Measurements from ENCODE around the gene AMZ2. TPM values are rescaled to one million over a fixed set of nuclear protein-coding genes. Genes with fewer than 3 reads are reported as not detected.
"Not testable (repeated sequence)": the region's sequence is repeated elsewhere in the genome, so short reads cannot be mapped to it uniquely, and the experiment has no call there.

The AMZ2 gene
- polyA plus RNA-seq, 3 donors = 76.9 to 95.6 (median 84.6) TPM

- not testable (repeated sequence) for DNase-seq (ENCODE audit: extremely low read depth in 1 of 11, low read depth in 9 of 11, low spot score in 4 of 11)
Measured at GRCh38 chr17:68209191-68209900, 38.5 kb upstream of the AMZ2 start.

- DNase-seq (ENCODE audit: extremely low read depth in 1 of 11, low read depth in 9 of 11, low spot score in 4 of 11) = no peak
Measured at GRCh38 chr17:68210570-68211315, 37.1 kb upstream of the AMZ2 start.

GRCh38 chr17:68213428-68214411 is 34.1 kb upstream of the AMZ2 start:
- not testable (repeated sequence) for DNase-seq (ENCODE audit: extremely low read depth in 1 of 11, low read depth in 9 of 11, low spot score in 4 of 11)

- not testable (repeated sequence) for DNase-seq (ENCODE audit: extremely low read depth in 1 of 11, low read depth in 9 of 11, low spot score in 4 of 11)
Measured at GRCh38 chr17:68215453-68215852, 32.4 kb upstream of the AMZ2 start.

- DNase-seq (ENCODE audit: extremely low read depth in 1 of 11, low read depth in 9 of 11, low spot score in 4 of 11) = not testable (repeated sequence)
Measured at GRCh38 chr17:68219429-68219828, 28.4 kb upstream of the AMZ2 start.

- not testable (repeated sequence) for DNase-seq (ENCODE audit: extremely low read depth in 1 of 11, low read depth in 9 of 11, low spot score in 4 of 11)
Measured at GRCh38 chr17:68220186-68220585, 27.7 kb upstream of the AMZ2 start.

- DNase-seq (ENCODE audit: extremely low read depth in 1 of 11, low read depth in 9 of 11, low spot score in 4 of 11) = not testable (repeated sequence)
Measured at GRCh38 chr17:68220786-68221185, 27.1 kb upstream of the AMZ2 start.

GRCh38 chr17:68221786-68222185 is 26.1 kb upstream of the AMZ2 start:
- DNase-seq (ENCODE audit: extremely low read depth in 1 of 11, low read depth in 9 of 11, low spot score in 4 of 11) = no peak

- no peak for DNase-seq (ENCODE audit: extremely low read depth in 1 of 11, low read depth in 9 of 11, low spot score in 4 of 11)
Measured at GRCh38 chr17:68222606-68223005, 25.2 kb upstream of the AMZ2 start.

- not testable (repeated sequence) for DNase-seq (ENCODE audit: extremely low read depth in 1 of 11, low read depth in 9 of 11, low spot score in 4 of 11)
Measured at GRCh38 chr17:68225055-68225454, 22.8 kb upstream of the AMZ2 start.

- DNase-seq (ENCODE audit: extremely low read depth in 1 of 11, low read depth in 9 of 11, low spot score in 4 of 11) = not testable (repeated sequence)
Measured at GRCh38 chr17:68228039-68228680, 19.7 kb upstream of the AMZ2 start.

GRCh38 chr17:68228817-68229570 is 18.8 kb upstream of the AMZ2 start:
- DNase-seq (ENCODE audit: extremely low read depth in 1 of 11, low read depth in 9 of 11, low spot score in 4 of 11) = no peak

GRCh38 chr17:68229619-68230018 is 18.2 kb upstream of the AMZ2 start:
- no peak for DNase-seq (ENCODE audit: extremely low read depth in 1 of 11, low read depth in 9 of 11, low spot score in 4 of 11)

- not testable (repeated sequence) for DNase-seq (ENCODE audit: extremely low read depth in 1 of 11, low read depth in 9 of 11, low spot score in 4 of 11)
Measured at GRCh38 chr17:68231131-68231530, 16.7 kb upstream of the AMZ2 start.

- DNase-seq (ENCODE audit: extremely low read depth in 1 of 11, low read depth in 9 of 11, low spot score in 4 of 11) = no peak
Measured at GRCh38 chr17:68231541-68231940, 16.3 kb upstream of the AMZ2 start.

- not testable (repeated sequence) for DNase-seq (ENCODE audit: extremely low read depth in 1 of 11, low read depth in 9 of 11, low spot score in 4 of 11)
Measured at GRCh38 chr17:68232741-68233140, 15.1 kb upstream of the AMZ2 start.

GRCh38 chr17:68234726-68235335 is 13.0 kb upstream of the AMZ2 start:
- DNase-seq (ENCODE audit: extremely low read depth in 1 of 11, low read depth in 9 of 11, low spot score in 4 of 11) = not testable (repeated sequence)

GRCh38 chr17:68235336-68235791 is 12.5 kb upstream of the AMZ2 start:
- DNase-seq (ENCODE audit: extremely low read depth in 1 of 11, low read depth in 9 of 11, low spot score in 4 of 11) = not testable (repeated sequence)

All from renal cortex interstitium (tissue), 11 donors.